Activated CD4-positive, alpha-beta T cell treated with anti-CD3 and anti-CD28 coated beads, Interleukin-2, amount 50 U/mL, for 16 hours (primary cell): ENCODE results near the gene ROBO2.

ENCODE experiments used
- DNase-seq: peaks from one replicate; pipeline ENCODE4 v3.0.0-alpha.2; 2020

ROBO2 gene

DNA sequence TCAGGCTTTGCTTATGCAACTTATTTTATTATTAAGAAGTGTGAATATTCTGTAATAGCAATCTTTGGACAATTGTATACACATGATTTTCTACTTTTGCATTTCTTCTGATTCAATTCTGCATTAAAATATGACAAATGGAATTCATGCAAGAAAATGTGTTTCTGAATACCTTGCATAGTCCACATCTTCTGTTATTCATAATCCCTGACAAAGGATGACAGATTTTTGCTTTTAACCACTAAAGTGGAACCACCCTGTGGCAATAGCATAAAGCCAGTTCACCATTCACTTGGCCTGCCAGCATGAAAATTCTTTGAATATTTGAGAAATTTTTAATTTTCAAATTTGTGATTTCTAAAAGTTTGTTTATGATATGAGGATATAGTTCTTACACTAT, 397.0 kb downstream of the ROBO2 start:
- DNase-seq = no peak

DNA sequence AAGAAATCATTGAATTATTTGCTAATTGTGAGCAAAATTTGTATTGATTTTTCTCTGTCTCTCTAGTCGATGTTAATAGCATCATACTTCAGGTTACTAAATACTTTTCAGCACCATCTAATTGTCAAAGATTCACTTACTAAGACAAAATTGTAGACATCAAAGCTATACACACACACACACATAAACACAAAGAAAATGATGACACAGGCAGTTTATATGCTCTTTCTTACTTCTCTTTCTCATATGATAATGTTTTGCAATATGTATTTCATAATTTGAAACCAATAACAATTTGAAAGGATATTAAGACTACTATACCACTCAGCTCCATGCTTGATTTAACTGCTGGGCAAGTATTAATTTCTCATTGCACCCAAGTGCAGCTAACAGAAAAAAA, 406.2 kb downstream of the ROBO2 start:
- DNase-seq = no peak

DNA sequence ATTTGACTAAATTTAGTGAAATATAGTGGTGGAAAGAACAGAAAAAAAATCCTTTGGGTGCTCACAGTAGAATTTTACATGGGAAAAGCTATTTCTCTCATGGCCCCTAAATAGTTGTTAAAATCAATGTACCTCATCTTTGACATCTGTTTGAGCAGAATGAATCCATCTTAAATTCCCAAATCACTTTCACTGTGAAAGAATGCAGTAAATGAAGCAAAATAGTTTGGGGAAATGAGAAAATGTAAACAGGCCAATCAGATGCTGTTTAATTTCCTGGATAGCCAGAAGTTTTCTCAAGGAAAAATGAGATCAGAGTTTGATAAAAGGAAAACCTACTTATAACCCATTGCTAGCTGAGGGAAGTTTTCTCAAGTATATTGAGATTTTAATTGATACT, 406.9 kb downstream of the ROBO2 start:
- DNase-seq = no peak

DNA sequence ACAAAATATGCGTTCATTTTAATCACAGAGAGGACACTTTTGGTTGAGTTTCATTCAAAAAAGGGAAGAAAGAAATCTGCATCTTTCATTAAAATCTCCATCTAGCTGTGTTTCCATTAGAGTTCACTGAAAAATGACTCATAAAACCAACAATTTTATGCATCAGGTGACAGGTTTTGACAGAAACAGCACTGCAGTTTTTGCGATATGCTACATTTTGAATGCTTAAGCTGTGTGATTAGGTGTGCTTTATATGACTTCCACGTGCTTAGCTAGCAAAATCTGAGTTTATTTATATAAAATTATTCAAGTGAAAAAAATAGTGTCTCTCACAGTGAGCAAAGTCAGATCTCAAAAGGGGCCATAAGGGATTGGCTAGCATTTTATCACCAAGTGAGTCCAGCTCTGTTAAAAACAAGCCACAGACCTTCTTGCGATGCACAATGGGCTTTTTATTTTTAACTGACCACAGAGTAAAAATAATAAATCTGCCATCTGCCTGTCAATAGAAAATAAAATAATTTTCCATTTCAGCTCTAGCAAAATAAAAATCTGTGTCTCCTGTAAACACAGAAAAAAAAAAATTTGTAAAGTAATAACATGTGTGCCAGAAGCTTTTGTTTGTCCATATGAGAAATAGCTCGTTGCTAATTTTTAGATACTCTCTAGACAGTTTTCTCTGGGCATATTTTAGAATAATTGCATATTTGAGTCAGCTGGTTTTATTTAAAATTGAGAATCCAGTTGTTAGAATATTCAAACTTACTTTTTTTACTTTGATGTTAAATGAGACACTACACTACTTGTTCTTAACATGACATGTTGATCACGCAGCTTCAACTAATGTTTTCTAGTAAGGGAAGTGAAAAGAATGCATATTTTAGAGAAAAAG, 409.8 kb downstream of the ROBO2 start:
- DNase-seq = no peak

DNA sequence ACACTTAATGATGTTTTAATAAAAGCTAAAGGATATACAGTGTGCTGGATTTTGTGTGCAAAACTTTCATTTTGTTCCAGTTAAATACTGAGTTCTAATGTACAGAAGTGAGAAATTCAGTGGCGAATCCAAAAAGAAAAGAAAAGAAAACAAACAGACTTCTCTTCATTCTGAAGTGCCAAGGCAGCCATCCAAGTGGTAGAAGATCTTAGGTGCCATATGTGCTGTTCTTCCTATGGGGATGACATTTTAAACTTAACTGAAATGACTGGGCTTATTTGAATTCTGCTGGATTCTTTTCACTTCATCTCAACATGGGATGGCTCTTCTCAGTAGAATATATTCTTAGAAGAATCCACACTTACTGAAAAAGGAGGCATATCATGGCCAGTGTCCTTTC, 416.5 kb downstream of the ROBO2 start:
- DNase-seq = no peak

DNA sequence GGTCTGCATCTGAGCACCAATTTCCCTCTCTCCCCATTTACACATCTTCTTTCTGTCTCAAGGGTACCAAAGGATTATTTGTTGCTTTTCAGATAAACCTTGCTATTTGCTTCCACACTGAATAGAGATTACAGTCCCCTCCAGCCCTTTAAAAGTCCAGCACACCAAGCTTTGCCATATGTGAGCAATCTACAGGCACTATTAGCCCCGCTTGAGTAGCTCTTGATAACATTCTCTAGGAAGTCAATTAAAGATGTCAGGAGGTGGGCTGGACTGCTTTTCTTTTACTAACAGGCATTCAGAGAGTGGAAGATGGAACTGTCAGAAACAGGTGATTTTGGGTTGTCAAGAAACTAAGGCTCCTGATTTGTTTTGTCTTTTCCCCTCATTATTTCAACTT, 417.0 kb downstream of the ROBO2 start:
- DNase-seq = no peak

DNA sequence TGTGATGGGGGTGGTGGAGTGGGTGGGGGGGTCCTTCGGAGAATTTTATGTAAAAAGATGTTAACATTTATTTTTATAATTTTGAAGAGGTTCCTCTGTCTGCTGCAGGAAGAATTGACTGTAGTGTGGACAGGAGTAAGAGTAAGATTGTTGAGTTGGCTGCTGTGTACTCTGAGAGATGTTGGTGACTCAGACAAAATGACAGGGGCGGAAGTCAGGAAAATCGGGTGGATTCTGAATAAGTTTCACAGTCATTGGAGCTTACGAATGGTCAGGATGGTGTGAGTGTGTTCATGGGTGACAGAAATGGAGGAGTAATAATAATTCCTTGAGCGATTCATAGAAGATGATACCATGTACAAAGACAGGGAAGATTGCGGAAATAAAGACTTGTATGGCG, 420.0 kb downstream of the ROBO2 start:
- no peak for DNase-seq

DNA sequence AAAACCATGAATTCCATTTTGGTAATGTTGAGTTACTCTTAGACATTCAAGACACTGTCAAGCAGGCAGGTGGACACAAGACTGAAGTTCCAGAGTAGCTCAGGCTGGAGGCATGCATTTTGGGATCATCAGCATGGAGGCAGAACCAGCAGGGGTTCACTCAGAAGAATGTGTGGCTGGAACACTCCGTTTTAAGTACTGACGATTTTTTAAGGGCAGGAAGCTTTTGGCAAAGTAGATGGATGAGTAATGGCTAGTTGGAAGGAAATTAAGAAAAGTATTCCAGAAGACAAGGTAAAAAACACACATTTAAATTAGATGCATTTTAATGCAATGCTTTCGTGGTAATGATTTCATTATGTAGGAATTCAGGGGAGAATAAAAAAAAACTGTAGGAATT, 420.4 kb downstream of the ROBO2 start:
- no peak for DNase-seq

DNA sequence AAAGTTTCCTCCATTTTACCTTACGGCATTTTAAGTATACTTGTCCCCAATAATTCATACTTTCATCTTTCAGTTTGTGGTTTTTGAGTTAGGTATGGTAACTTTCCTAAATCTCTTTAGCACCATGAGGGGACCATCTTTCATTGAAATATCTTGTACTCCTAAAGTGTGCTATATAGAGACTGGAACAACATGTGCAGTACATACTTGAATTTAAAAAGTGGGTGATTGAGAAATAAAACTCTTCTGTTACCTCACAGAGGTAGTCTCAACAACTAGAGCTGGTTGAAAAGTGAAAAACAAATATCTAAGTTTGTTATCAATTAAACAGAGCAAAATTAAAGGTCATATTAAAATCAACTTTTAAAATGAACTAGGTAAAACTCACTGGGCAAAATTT, 423.1 kb downstream of the ROBO2 start:
- DNase-seq = no peak

DNA sequence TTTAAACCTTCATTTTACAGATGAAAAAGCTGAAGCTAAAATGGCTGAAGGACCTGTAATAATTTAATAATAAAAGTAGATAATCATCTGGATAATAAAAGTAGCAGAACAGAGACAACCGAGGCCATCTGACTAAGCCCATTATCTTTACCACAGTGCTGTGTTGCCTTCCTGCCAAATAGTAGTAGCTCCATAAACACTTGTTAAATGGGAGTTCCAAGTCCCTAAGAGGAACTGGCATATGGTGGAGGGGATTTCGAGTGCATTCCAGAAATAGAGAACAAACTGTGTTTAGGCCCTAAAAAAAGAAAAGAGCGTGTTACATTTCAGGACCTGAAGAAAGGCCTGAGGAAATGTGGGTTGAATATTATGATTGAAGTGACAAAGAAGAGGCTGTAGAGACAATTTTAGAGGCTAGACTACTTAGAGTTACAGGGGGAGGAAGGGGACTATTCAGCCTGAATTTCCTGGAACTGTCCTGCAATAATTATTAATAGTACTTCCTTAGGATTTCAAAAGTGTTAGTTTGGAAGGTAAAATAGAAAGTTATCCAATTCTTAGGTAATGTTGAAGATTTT, 424.3 kb downstream of the ROBO2 start:
- no peak for DNase-seq

DNA sequence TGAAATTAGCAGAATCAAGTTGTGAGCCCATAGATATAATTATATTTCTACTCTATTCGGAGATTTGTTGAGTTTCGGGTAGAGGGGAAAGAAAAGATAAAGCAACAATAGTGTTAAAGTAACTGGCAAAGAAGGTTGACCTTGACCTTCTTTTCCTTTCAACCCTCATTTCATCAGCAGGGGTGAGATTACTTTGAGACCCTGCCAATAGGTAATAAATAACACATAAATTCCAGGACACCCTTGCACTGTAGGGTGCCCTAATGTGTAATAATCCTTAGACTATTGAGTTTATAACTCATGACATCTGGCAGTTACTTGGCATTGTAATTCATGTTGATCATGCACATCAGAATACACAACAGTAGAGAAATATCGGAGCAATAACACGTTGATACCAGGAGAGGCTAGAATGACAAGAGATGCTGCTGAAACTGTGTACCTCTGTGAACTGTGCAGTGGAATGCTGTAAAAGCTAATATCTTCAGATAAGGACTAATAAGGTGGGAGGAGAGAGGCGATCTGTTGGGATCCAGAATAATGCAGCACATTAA, 426.7 kb downstream of the ROBO2 start:
- DNase-seq = no peak

DNA sequence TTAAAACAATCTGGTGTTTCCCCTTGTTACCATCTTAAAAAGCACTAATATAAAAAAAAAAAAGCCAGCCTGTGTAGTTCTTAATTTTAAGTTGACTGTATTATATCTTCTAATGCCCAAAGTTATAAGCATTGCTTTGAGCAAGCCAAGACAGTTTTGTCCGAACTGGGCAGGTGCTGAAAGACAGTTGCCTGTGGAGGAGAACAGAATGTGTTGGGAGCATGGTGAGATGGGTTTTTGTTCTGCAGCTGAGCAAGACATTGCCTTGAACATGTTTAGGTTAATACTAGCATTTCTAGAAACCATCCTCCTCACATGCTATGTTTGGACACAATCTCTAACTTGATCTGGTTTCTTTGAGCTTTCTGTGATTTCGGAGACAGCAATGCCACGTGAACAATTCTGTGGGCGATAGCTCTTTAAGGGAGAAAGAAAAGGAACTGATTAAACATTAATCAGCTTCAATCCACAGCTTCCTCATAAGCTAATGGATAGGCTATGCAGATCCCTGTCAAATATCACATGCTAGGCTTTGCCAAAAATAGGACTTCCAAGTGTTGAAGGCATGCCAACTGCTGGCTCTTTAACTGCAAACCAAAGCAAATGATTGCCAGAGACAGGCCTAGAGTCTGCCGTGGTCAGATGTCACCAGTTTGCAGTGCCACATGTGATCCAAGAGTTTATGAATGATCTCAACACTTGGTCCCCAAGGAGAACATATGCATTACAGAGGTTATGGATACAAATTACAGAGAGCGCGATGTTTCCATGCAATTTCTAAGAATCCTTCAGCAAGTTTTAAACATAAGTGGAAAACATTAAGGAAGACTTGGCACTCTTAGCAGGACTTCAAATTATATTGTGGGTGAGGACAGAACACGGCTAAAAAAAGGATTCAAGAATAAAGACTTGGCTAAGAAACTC, 428.1 kb downstream of the ROBO2 start:
- no peak for DNase-seq

DNA sequence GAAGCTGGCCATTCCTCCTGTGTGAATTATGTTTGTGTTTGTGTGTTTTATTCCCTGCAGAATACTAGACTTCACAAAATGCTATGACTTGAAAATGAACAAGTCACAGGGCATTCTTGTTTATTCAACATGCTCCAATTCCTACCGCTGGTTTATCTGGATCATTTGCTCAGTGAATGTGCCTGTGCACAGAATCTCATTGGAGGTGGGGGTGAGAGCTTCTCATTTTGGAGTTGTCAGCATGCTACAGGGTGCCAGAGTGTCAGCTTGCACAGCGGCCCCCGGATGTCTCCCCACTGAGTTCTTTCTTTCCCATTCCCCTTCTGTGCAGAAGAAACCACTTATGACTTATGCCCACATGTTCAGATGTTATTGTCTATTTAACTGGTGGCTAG, 428.7 kb downstream of the ROBO2 start:
- no peak for DNase-seq

DNA sequence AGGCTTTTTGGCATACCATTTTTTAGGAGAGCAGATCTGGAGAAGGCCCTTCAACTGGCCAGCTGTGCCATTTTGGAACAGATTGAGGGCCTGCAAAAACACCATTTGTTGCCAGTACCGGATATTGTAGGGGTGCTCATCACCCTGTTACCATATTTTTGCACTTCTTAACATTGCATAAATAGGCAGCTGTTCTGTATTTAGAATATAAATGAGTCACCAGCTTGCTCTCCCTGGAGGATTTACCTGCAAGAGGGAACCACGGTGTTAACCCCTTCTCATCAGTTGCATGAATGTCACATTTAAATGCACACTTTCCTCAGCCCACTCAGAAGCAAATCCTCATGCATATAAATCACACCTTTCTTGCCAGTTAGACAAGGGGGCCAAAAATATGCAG, 435.6 kb downstream of the ROBO2 start:
- DNase-seq = no peak

DNA sequence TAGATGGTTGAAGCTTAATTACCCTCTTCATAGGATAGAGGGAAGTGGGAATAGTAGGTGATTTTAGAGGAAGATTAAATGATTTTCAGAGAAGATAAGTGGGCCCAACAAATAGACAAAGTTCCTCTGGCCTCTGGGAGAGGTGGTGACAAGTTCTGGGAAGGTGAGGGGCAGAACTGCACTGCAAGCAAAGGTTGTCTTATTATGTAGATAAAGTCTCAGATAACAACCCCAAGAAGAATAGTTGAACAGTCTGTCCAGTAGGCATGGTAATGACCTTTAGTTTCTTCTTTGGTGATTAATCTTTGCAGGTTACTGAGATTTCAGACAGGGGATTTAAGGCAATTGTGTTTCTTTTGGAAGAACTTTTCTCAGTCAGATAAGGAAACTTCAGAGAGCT, 439.1 kb downstream of the ROBO2 start:
- no peak for DNase-seq

DNA sequence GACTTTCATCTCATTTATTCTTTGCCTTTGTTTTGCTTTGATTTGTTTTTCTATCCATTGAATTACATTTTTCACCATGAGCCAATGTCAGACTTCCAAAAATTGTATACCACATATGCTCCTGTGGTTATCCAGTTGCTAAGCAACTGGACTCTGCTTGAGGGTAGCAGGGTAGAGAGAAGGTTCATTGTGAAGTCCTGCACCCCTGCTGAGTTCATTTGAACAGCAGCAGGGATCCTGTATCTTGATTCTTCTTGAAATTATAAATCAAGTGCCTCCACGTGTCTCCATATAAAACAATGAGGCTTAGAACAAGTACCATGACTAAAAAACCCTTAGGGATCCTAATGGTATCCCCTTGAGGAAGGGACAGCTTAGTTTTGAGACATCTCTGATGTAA, 449.3 kb downstream of the ROBO2 start:
- DNase-seq = no peak

DNA sequence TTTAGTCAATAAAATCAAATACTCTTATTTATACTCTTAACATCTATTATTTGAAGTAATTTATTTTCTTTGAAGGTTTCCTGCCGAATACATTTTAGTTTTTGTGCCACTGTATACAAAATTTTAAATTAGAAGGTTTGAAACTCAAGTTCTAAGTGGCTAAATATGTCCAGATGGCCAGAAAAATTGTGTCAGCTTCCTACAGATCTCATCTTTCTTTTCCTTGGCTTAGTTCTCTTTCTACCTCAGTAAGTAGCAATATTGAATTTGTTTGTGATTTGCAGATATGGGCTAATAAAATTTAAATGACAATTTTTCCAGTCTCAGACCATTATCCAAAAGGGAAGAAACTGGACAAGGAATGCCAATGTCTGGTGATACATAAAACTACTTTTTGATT, 452.1 kb downstream of the ROBO2 start:
- DNase-seq = no peak

DNA sequence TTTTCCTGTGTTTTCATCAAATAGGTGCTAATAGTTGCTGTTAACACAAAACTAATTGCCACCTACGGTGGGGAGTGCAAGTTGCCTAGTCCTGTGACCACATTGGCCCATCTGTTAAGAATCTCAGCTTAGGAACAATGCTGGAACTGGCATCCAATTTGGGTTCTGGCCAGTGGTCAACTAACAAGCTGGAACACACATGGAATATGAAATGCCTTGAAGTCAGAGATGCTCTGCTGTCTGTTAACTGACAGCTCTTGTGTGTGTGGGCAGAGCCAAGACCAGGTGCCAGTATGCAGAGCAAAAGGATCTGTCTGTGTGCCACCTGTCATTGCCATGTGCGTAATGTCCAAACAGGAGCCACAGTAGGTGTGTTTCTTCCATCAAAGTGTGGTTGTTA, 460.8 kb downstream of the ROBO2 start:
- DNase-seq = no peak

DNA sequence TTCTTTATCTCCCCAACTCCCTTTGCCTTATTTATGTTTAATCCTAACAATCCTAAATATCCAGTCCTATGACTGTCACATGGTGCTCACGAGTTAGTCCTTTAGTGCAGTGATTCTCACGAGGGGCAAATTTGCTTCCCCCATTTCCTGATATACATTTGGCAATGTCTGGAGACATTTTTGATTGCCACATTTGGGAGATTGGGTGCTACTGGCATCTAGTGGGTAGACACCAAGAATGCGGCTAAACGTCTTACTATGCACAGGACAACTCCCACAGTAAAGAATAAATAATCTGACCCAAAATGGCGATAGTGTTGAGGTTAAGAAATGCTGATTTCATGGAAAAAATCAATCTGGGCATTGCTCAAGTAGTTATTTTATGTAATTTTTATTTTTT, 466.5 kb downstream of the ROBO2 start:
- DNase-seq = no peak

DNA sequence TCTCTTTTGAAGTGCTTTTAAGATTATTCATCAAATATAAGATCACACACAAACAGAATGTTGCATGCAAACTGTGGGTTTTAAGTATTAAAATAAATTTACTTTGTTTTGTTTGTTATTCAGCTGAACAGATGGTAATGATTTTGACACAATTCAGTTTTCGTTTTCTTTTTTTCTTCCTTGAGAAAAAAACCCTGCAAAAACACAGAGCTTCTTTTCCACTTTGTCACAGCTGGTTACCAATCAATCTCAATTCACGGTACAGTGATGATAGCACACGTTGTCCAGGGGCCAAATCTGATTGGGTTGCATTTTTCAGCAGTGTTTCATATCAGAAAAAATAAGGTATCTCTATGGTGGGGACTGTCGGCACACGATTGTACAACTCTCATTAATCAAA, 473.6 kb downstream of the ROBO2 start:
- no peak for DNase-seq

DNA sequence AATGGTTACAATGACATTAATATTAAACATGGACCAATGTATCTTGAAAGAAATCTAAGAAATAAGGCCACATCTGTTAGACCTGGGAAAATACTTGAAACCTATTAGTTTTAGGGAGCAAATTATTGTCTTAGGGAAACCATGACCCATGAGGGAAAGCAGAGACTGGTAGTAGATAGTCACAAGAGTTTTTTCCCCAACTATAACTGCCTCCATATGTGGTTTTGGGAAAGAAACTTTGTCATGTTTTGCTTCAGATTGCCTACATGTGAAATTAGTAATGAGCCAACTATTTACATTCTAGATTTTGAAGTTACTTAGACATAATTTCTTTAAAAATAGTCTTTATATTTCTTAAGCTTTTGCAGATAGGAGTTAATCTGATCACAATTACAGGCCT, 474.9 kb downstream of the ROBO2 start:
- no peak for DNase-seq

DNA sequence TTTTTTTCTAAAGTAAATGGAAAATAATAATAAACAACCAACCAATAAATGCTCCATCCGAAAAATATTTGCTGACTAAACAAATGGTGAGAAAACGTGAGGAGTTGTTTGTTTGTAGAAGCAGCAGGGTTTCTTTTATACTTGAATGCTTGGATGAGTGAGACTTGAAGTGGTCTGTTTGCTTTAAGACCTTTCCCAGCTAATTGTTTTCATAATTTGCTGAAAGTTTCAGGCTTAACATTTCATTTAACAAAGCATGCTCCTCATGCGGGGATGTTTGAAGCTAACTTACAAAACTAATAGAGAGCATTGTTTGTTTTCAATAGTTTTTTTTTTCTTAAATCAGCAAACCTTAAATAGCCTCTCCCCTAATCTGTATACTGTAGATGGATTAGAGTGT, 484.6 kb downstream of the ROBO2 start:
- DNase-seq = no peak

DNA sequence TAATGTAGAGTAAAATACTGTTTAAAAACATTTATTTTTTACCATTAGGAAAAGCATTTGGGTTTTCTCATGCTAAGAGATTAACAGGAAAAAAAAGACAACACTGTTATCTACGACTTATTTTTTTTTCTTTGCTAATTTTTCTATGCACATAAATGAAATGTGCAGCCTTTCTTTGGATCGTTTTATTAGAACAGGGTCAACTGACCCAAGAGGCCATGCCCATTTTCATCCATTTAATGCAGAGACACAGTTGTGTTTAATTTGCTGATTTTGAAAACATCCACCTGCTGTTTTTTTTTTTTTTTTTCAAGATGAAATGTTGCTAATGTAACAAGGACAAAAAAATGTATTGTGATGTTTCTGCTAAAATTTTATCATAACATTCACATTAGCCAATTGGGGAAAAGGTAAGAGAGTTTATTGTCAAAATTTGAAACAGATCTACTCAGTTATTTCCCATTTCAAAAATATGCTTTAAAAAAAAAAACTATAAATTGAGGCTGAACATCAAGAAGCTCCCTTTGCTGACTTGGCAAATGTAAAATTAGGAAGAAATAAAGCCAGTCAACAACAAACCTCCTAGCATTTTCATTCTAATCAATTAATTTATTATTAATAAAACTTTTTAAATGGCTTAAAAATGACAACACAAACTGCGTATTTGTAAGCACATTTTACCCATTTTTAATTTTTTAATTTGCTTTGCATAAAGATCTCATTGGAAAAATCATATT, 485.2 kb downstream of the ROBO2 start:
- no peak for DNase-seq
